Esophagus squamous epithelium (tissue), 5 donors: ENCODE measurements around the gene SLIT1. TPM values are rescaled to one million over a fixed set of nuclear protein-coding genes. Genes with fewer than 3 reads are reported as not detected.

ENCODE experiments used
- DNase-seq: peaks from one replicate; lab custom pipeline; 2025; lab: John Stamatoyannopoulos, UW
- H3K27ac ChIP-seq, 4 donors: fragments of 200-600 bp; sonication (generic); one replicate each; pipeline ENCODE4 v1.5.1; 2016 to 2019; ENCODE audit warnings: mild to moderate bottlenecking in 1 of 4
- H3K27me3 ChIP-seq, 4 donors: fragments of 200-600 bp; sonication (generic); 1 replicate in 3 of 4; 2 replicates in 1 of 4; pipeline versions ENCODE4 v1.5.1 to v1.6.0; 2017 to 2021; ENCODE audit warnings: antibody characterized with exemption in 1 of 4
- H3K36me3 ChIP-seq, 3 donors: fragments of 200-600 bp; sonication (generic); one replicate each; pipeline ENCODE4 v1.5.1; 2016 to 2019
- H3K4me1 ChIP-seq, 3 donors: fragments of 200-600 bp; sonication (generic); one replicate each; pipeline ENCODE4 v1.5.1; 2017 to 2019
- H3K4me3 ChIP-seq, 4 donors: fragments of 200-600 bp; sonication (generic); 1 replicate in 3 of 4; 2 replicates in 1 of 4; pipeline ENCODE4 v1.5.1; 2016 to 2019; ENCODE audit warnings: mild to moderate bottlenecking in 2 of 4, moderate library complexity in 1 of 4
- H3K9me3 ChIP-seq, 3 donors: fragments of 200-600 bp; sonication (generic); one replicate each; pipeline ENCODE4 v1.5.1; 2016 to 2019
- POLR2A ChIP-seq, 4 donors: fragments of 450-650 bp; IDR thresholded peaks; one replicate each; pipeline ENCODE4 v1.6.1; 2017; ENCODE audit warnings: antibody characterized with exemption in 4 of 4, mild to moderate bottlenecking in 4 of 4, moderate library complexity in 3 of 4
- WGBS, 2 donors: methylation state at CpG; one replicate each; pipeline ENCODE4 v1.1.5; 2018; 5-methylcytosine and 5-hydroxymethylcytosine counted together
- intact Hi-C: fragments of 100-400 bp; cut with DNase I; formaldehyde crosslinking; loops from one replicate; pipeline ENCODE4 v1.15.0; 2022
- total RNA-seq, 4 donors: library from RNA; depleted of rRNA; stranded (reverse); fragments of >200 nt; gene quantifications; one replicate each; pipeline ENCODE4 v1.1.0, GENCODE V29; 2016
- TF ChIP-seq, protein P1 (sequence below), 6 experiments: fragments of 450-650 bp in 4 of 6; fragments of 200-600 bp in 2 of 6; sonication (generic) in 2 of 6; IDR thresholded peaks; one replicate each; pipeline ENCODE4 v1.5.1; 2016 to 2019; ENCODE audit warnings: antibody characterized with exemption in 6 of 6, mild to moderate bottlenecking in 4 of 6, moderate library complexity in 4 of 6
- donor health status: DM: yes; HTN: yes; CAD: no.

SLIT1 gene
- total RNA-seq, 4 donors from 2014 or later = not detected

DNA sequence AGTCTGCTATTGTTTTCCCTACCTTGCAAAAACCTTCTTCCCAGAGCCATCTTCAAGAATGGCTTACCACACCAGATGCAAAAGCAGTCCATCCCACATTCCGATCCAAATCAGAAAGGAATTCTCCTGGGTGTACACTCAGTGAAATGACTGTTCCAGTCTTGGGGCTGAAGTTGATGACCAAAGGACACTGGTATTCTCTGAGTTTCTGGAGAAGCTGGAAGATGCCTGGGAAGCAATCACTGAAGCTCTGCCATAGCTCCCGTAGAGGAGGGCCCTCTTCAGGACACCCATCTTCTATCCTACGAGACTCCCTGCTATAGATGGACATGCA, 197.9 kb downstream of the SLIT1 start:
- H3K27me3 ChIP-seq = no peaks in the 10 kb centered on the region
- no peak overlapping the region for H3K4me3 ChIP-seq
- peak overlapping the region in 2 of 4 donors; percentile 18 to 52 for H3K27ac ChIP-seq
- intact Hi-C loops = no loop called here
- no peak for TF ChIP-seq POLR2A (IDR thresholded peaks at IDR 0.05)
- TF ChIP-seq, protein P1, sequence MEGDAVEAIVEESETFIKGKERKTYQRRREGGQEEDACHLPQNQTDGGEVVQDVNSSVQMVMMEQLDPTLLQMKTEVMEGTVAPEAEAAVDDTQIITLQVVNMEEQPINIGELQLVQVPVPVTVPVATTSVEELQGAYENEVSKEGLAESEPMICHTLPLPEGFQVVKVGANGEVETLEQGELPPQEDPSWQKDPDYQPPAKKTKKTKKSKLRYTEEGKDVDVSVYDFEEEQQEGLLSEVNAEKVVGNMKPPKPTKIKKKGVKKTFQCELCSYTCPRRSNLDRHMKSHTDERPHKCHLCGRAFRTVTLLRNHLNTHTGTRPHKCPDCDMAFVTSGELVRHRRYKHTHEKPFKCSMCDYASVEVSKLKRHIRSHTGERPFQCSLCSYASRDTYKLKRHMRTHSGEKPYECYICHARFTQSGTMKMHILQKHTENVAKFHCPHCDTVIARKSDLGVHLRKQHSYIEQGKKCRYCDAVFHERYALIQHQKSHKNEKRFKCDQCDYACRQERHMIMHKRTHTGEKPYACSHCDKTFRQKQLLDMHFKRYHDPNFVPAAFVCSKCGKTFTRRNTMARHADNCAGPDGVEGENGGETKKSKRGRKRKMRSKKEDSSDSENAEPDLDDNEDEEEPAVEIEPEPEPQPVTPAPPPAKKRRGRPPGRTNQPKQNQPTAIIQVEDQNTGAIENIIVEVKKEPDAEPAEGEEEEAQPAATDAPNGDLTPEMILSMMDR (IDR thresholded peaks at IDR 0.05) = no peak
- DNase-seq = no peak
- peaks cover 0 to 43% (median 0%) of the 10 kb centered on the region in 3 donors for H3K4me1 ChIP-seq
- no peaks in the 10 kb centered on the region for H3K9me3 ChIP-seq
- 79 to 100% methylated on average over 2 of the region's 3 CpGs for WGBS, 2 donors
- H3K36me3 ChIP-seq = peaks cover 0 to 4% (median 0%) of the 10 kb centered on the region in 3 donors

DNA sequence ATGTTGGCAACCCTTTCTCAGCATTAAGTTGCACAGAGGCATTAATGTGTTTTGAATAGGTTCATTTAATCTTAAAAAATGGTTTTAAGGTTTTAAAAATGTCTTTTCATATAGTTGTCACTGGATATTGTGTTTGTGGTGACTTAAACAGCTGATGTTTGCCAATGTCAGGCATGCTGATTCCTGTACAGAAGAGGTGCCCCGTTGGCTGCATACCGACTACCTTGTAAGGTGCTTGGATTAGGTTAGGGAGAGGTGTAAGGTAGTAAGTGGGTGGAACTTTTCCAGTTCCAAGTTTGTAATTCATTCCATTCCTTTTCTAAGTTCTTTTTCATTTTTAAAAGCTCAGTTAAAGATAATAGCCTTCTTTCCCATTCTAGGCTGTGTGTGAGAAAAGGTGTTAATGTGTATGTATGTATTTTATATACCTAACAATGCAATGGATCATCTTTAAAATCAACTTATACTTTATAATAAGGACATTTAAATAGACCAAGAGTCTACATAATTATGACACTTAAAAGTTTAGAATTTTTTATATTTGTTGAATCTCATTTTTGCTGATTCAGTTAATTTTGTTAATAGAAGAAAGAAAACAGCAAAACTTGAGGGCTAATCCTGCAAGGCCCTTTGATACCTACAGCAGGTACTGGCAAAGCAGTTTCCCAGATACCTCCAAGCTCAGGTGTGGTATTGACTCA, 198.5 kb downstream of the SLIT1 start:
- TF ChIP-seq POLR2A (IDR thresholded peaks at IDR 0.05) = no peak
- TF ChIP-seq, protein P1 (IDR thresholded peaks at IDR 0.05) = no peak
- intact Hi-C loops = no loop called here
- H3K4me3 ChIP-seq = no peak overlapping the region
- H3K9me3 ChIP-seq = no peaks in the 10 kb centered on the region
- H3K27ac ChIP-seq = peak overlapping the region in 2 of 4 donors; percentile 18 to 52
- peaks cover 0 to 43% (median 0%) of the 10 kb centered on the region in 3 donors for H3K4me1 ChIP-seq
- no peaks in the 10 kb centered on the region for H3K27me3 ChIP-seq
- 26 to 40% methylated on average over 2 of the region's 2 CpGs for WGBS, 2 donors
- peaks cover 0 to 9% (median 0%) of the 10 kb centered on the region in 3 donors for H3K36me3 ChIP-seq
- no peak for DNase-seq

DNA sequence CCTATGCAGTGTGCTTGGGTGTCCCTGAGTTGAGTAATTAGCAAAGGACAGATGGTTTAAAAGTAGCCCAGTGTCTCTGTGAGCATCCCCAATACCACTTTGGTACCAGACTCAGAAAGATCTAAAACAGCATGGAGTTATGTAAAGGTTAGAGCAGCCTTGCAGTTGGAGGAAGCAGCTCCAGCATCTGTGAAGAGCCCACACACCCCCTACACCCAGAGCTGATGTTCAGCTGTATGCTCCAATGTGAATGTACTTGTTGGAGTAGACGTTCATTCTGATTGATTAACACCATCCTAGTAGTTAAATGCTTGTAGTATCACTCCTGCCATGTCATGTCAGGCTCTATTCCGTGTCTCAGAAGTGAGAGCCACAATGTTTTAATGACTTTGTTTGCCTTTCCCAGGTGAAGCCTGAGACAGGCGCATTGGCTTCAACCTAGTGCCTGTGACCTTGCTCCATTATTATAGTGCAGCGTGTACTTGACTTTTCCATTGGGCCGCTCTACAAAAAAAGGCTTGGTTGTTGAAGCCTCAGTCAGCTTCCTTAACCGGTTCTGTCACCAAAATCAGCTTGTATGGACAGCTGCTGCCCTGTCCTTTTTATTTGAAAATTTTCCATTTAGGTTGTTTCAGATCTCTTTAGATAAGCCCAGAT, 199.4 kb downstream of the SLIT1 start:
- no peak for DNase-seq
- Histone ChIP-seq H3K4me1 (peaks cover 0 to 39% (median 0%) of the 10 kb centered on the region in 3 donors), H3K36me3 (peaks cover 3 to 19% (median 4%) of the 10 kb centered on the region in 3 donors), H3K4me3 (no peak overlapping the region), H3K27me3 (no peaks in the 10 kb centered on the region), H3K9me3 (no peaks in the 10 kb centered on the region), H3K27ac (peak overlapping the region in 2 of 4 donors; percentile 13 to 52)
- WGBS, 2 donors = 80 to 88% methylated on average over 6 of the region's 6 CpGs
- intact Hi-C loops = no loop called here
- TF ChIP-seq POLR2A (IDR thresholded peaks at IDR 0.05) = no peak
- TF ChIP-seq, protein P1 (IDR thresholded peaks at IDR 0.05) = no peak

DNA sequence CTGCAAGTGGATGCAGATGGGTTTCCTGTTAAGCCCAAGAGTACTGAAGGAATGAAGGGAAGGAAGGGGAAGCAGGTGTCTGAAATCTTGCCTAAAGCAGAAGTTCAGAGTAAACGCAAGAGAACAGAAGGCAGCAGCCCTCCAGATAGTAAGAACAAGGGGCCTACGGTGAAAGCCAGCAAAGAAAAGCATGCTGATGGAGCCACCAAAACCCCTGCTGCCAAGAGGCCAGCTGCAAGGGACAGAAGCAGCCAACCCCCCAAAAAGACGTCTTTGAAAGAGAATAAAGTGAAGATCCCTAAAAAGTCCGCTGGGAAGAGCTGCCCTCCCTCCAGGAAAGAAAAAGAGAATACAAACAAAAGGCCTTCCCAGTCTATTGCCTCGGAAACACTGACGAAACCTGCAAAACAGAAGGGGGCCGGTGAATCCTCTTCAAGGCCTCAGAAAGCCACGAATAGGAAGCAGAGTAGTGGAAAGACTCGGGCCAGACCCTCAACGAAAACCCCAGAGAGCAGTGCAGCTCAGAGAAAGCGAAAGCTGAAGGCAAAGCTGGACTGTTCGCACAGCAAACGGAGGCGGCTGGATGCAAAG, 201.1 kb downstream of the SLIT1 start:
- WGBS, 2 donors = 69 to 76% methylated on average over 14 of the region's 14 CpGs
- Histone ChIP-seq H3K9me3 (no peaks in the 10 kb centered on the region), H3K36me3 (peaks cover 6 to 29% (median 6%) of the 10 kb centered on the region in 3 donors), H3K27ac (no peak overlapping the region), H3K4me3 (no peak overlapping the region), H3K4me1 (peaks cover 0 to 30% (median 0%) of the 10 kb centered on the region in 3 donors), H3K27me3 (no peaks in the 10 kb centered on the region)
- intact Hi-C loops = no loop called here
- TF ChIP-seq, protein P1 (IDR thresholded peaks at IDR 0.05) = no peak
- no peak for TF ChIP-seq POLR2A (IDR thresholded peaks at IDR 0.05)
- no peak for DNase-seq
